DND-41 (cell line): ENCODE measurements around the gene NTN5.
A peak's percentile ranks its signal among the peaks of the same experiment; 100 is the strongest.

Source experiments
- ATAC-seq: fragments of 200-7000 bp; cut with Tn5 transposase; 3 replicates; pipeline ENCODE4 v1.9.1; 2021; ENCODE audit warnings: low read depth; ENCODE audit not compliant: insufficient read depth
- DNase-seq: peaks from one replicate; pipeline ENCODE4 v3.0.0-alpha.2; 2020
- H2AFZ ChIP-seq: 2 replicates; pipeline ENCODE4 v1.6.0; 2012; ENCODE audit warnings: low read depth, low read length
- H3K27ac ChIP-seq: 2 replicates; pipeline ENCODE4 v1.5.1; 2012; ENCODE audit warnings: low read length, inconsistent platforms
- H3K27me3 ChIP-seq: fragments of 200-600 bp; sonication (generic); 2 replicates; pipeline ENCODE4 v1.6.0; 2012; ENCODE audit warnings: low read length, mild to moderate bottlenecking, inconsistent platforms; ENCODE audit not compliant: insufficient read depth, poor library complexity
- H3K36me3 ChIP-seq: 2 replicates; pipeline ENCODE4 v1.5.1; 2012; ENCODE audit warnings: low read length, inconsistent platforms; ENCODE audit not compliant: insufficient read depth
- H3K4me1 ChIP-seq: 2 replicates; pipeline ENCODE4 v1.5.1; 2012; ENCODE audit warnings: mild to moderate bottlenecking, low read length; ENCODE audit not compliant: insufficient read depth
- H3K4me2 ChIP-seq: 2 replicates; pipeline ENCODE4 v1.6.0; 2012; ENCODE audit warnings: mild to moderate bottlenecking, moderate library complexity, low read length, inconsistent platforms; ENCODE audit not compliant: insufficient read depth
- H3K4me3 ChIP-seq, 2 experiments: fragments of 200-600 bp in 1 of 2; shearing (Covaris generic) in 1 of 2; 2 replicates each; pipeline ENCODE4 v1.5.1; 2012 to 2016; ENCODE audit warnings: inconsistent platforms in 2 of 2, low read length in 2 of 2, mild to moderate bottlenecking in 2 of 2, low read depth in 1 of 2, moderate library complexity in 1 of 2
- H3K79me2 ChIP-seq: 2 replicates; pipeline ENCODE4 v1.6.0; 2012; ENCODE audit warnings: low read length, inconsistent platforms; ENCODE audit not compliant: insufficient read depth
- H3K9ac ChIP-seq: 2 replicates; pipeline ENCODE4 v1.6.0; 2012; ENCODE audit warnings: low read depth, mild to moderate bottlenecking, inconsistent platforms, low read length, moderate library complexity
- H3K9me3 ChIP-seq: 2 replicates; pipeline ENCODE4 v1.5.1; 2012; ENCODE audit warnings: low read length, moderate library complexity, mild to moderate bottlenecking, inconsistent platforms; ENCODE audit not compliant: insufficient read depth, severe bottlenecking
- H4K20me1 ChIP-seq: 2 replicates; pipeline ENCODE4 v1.6.0; 2012; ENCODE audit warnings: low read length; ENCODE audit not compliant: insufficient read depth
- EZH2 ChIP-seq: IDR thresholded peaks from 3 replicates; pipeline ENCODE4 v1.6.1; 2012; ENCODE audit warnings: borderline replicate concordance, low read depth, mild to moderate bottlenecking, moderate library complexity, low read length, inconsistent platforms; ENCODE audit not compliant: severe bottlenecking
- TF ChIP-seq, protein P1 (sequence below): IDR thresholded peaks from 2 replicates; pipeline ENCODE4 v1.5.1; 2012; ENCODE audit warnings: borderline replicate concordance, low read length, moderate library complexity, mild to moderate bottlenecking; ENCODE audit not compliant: poor library complexity, severe bottlenecking; ENCODE audit errors: extremely low read depth

Gene NTN5

GRCh38 chr19:48661711-48662090, 11.1 kb downstream of the NTN5 start:
- H3K79me2 ChIP-seq, result no peaks in the 10 kb centered on the region
- H3K27ac ChIP-seq, result peak overlapping the region; percentile 78
- peak overlapping the region; percentile 39 for H3K9ac ChIP-seq
- H3K4me3 ChIP-seq, result peak overlapping the region in 1 of 2 experiments; percentile 39; a peak in 1 of 4 replicates
- peaks cover 20% of the 10 kb centered on the region for H3K4me1 ChIP-seq
- no peaks in the 10 kb centered on the region for H3K27me3 ChIP-seq
- H3K36me3 ChIP-seq, result no peaks in the 10 kb centered on the region
- TF ChIP-seq, protein P1, sequence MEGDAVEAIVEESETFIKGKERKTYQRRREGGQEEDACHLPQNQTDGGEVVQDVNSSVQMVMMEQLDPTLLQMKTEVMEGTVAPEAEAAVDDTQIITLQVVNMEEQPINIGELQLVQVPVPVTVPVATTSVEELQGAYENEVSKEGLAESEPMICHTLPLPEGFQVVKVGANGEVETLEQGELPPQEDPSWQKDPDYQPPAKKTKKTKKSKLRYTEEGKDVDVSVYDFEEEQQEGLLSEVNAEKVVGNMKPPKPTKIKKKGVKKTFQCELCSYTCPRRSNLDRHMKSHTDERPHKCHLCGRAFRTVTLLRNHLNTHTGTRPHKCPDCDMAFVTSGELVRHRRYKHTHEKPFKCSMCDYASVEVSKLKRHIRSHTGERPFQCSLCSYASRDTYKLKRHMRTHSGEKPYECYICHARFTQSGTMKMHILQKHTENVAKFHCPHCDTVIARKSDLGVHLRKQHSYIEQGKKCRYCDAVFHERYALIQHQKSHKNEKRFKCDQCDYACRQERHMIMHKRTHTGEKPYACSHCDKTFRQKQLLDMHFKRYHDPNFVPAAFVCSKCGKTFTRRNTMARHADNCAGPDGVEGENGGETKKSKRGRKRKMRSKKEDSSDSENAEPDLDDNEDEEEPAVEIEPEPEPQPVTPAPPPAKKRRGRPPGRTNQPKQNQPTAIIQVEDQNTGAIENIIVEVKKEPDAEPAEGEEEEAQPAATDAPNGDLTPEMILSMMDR, result no peak
- TF ChIP-seq EZH2, result no peak
- no peaks in the 10 kb centered on the region for H4K20me1 ChIP-seq
- ATAC-seq, result no peak
- no peak for DNase-seq
- H2AFZ ChIP-seq, result peak overlapping the region; percentile 84
- H3K9me3 ChIP-seq, result no peaks in the 10 kb centered on the region
- peak overlapping the region; percentile 61 for H3K4me2 ChIP-seq

DNA sequence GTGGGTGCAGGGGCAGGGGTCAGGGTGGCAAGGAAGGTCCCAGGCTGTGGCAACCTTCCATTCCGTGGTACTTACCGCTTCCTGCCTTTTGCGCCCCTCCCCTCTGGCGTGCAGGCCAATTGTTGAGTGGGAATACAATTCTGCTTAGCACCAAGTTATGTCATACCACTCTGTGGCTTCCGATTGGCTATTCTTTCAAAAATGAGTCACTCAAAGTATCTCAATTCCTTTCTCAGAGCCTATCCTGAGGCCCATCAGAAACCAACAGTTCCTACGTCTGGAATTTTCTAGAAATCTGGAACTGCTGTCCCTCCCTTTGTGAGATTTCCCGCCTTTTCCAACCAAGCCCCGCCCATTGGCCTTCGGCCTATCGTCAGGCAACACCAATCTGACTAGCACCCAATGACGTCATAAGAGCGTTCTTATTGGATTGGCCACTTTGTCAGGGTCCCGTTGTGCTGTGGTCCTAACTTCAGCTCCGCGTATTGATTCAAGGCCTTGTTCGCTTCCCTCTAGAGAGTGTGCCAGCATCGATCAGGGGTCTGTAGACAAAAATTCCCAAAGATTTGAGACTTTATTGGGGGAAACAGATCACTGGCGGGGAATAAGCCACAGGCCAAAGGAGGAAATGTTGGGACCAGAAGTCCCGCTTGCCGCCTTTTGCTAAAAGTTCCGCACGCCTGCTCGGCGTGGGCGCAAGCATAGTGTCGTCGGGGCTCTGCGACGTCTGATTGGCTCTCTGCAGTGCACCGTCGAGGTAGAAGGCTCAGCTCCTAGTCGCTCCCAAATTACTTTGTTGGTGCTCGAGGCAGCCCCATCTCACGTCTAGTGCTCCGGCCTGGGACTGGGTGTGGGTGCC, 11.7 kb downstream of the NTN5 start:
- peak; percentile 95 for ATAC-seq
- no peaks in the 10 kb centered on the region for H3K79me2 ChIP-seq

GRCh38 chr19:48659768-48660167, 13.0 kb downstream of the NTN5 start:
- Histone ChIP-seq H3K4me2 (no peak overlapping the region), H3K4me1 (peaks cover 21% of the 10 kb centered on the region), H3K36me3 (no peaks in the 10 kb centered on the region), H3K4me3 (no peak overlapping the region), H3K27ac (no peak overlapping the region), H3K27me3 (no peaks in the 10 kb centered on the region), H2AFZ (no peak overlapping the region), H3K79me2 (no peaks in the 10 kb centered on the region), H3K9me3 (no peaks in the 10 kb centered on the region), H4K20me1 (no peaks in the 10 kb centered on the region), H3K9ac (no peak overlapping the region)
- ATAC-seq, result no peak
- no peak for DNase-seq
- TF ChIP-seq, protein P1, result no peak
- TF ChIP-seq EZH2, result no peak

More for the DNA sequence above, 11.7 kb downstream of the NTN5 start:
- H3K9ac ChIP-seq, result peak overlapping the region; percentile 39
- TF ChIP-seq, protein P1, result no peak
- TF ChIP-seq EZH2, result no peak
- H3K4me1 ChIP-seq, result peaks cover 20% of the 10 kb centered on the region
- H3K36me3 ChIP-seq, result no peaks in the 10 kb centered on the region
- no peaks in the 10 kb centered on the region for H3K27me3 ChIP-seq
- H3K4me2 ChIP-seq, result peak overlapping the region; percentile 61
- peak overlapping the region in 1 of 2 experiments; percentile 39; a peak in 2 of 4 replicates for H3K4me3 ChIP-seq
- DNase-seq, result peak; percentile 94
- peak overlapping the region; percentile 78 for H3K27ac ChIP-seq
- no peaks in the 10 kb centered on the region for H4K20me1 ChIP-seq
- H3K9me3 ChIP-seq, result no peaks in the 10 kb centered on the region
- H2AFZ ChIP-seq, result peak overlapping the region; percentile 84
